Measurements from ENCODE around the gene NAGLU.

NAGLU gene

DNA sequence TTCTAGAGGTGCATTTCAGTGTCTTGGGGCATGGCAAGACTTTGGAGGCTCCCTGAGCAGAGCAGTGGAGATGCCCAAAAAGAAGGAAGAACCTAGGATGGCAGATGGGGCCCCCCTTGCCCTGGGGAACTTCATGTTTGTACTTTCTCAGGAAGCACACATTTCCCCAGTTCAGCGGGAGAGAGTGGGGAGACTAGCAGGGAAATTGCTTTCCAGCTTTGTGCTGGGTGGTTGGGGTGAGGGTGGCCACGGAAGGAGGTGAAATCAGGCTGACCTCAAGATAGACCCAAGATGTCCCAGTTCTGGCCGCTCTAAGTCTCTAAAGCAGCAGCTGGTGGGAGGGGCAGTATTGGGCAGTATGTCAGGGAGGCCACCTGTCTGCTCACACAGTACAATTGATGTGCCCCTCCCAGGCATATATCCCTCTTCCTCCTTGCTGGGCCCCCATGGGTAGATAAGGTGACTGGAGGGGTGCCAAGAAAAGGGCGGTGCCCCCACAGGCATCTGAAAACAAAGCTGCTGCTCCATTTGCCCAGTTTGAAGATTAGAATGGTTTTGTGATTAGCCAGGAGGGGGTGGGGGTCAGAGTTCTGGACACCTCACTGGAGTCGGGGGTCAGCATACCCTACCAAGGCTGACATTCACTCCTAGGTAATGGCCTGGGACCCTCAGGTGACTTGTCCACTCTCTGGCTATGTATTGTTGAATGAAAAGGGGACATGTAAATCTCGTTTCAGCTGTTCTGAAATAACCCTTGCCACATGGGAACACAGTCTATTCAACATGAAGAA lies 17.1 kb upstream of the NAGLU start:
- no peaks in the 10 kb centered on the region for H3K79me2 ChIP-seq (ENCODE audit: insufficient read depth, low read length)
- H3K9me2 ChIP-seq (replicated peaks; ENCODE audit: insufficient read depth, low read length) = no peaks in the 10 kb centered on the region
- H3K4me3 ChIP-seq (ENCODE audit: insufficient read depth, low read length, poor library complexity, severe bottlenecking) = no peak overlapping the region
- no peak for TF ChIP-seq EZH2phosphoT487 (conservative IDR thresholded peaks at IDR 0.05; ENCODE audit: low read length)
- TF ChIP-seq, protein P1, sequence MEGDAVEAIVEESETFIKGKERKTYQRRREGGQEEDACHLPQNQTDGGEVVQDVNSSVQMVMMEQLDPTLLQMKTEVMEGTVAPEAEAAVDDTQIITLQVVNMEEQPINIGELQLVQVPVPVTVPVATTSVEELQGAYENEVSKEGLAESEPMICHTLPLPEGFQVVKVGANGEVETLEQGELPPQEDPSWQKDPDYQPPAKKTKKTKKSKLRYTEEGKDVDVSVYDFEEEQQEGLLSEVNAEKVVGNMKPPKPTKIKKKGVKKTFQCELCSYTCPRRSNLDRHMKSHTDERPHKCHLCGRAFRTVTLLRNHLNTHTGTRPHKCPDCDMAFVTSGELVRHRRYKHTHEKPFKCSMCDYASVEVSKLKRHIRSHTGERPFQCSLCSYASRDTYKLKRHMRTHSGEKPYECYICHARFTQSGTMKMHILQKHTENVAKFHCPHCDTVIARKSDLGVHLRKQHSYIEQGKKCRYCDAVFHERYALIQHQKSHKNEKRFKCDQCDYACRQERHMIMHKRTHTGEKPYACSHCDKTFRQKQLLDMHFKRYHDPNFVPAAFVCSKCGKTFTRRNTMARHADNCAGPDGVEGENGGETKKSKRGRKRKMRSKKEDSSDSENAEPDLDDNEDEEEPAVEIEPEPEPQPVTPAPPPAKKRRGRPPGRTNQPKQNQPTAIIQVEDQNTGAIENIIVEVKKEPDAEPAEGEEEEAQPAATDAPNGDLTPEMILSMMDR (IDR thresholded peaks at IDR 0.05; ENCODE audit: insufficient read depth, low read length, poor library complexity, severe bottlenecking) = no peak
- H3K36me3 ChIP-seq (ENCODE audit: low read length) = no peaks in the 10 kb centered on the region
- H4K20me1 ChIP-seq (ENCODE audit: low read depth, low read length) = no peaks in the 10 kb centered on the region
- H3K9me3 ChIP-seq (ENCODE audit: insufficient read depth, low read length) = no peaks in the 10 kb centered on the region
- no peaks in the 10 kb centered on the region for H3F3A ChIP-seq (ENCODE audit: insufficient read depth)
- no peak overlapping the region for H3K27ac ChIP-seq (ENCODE audit: low read depth, low read length)
- no peak overlapping the region for H2AFZ ChIP-seq (ENCODE audit: low read depth, low read length, severe bottlenecking)
- no peaks in the 10 kb centered on the region for H3K27me3 ChIP-seq (ENCODE audit: low read length)
- no peak overlapping the region for H3K9ac ChIP-seq (ENCODE audit: low read length)
- H3K4me2 ChIP-seq (ENCODE audit: low read depth, low read length, poor library complexity, severe bottlenecking) = no peak overlapping the region

DNA sequence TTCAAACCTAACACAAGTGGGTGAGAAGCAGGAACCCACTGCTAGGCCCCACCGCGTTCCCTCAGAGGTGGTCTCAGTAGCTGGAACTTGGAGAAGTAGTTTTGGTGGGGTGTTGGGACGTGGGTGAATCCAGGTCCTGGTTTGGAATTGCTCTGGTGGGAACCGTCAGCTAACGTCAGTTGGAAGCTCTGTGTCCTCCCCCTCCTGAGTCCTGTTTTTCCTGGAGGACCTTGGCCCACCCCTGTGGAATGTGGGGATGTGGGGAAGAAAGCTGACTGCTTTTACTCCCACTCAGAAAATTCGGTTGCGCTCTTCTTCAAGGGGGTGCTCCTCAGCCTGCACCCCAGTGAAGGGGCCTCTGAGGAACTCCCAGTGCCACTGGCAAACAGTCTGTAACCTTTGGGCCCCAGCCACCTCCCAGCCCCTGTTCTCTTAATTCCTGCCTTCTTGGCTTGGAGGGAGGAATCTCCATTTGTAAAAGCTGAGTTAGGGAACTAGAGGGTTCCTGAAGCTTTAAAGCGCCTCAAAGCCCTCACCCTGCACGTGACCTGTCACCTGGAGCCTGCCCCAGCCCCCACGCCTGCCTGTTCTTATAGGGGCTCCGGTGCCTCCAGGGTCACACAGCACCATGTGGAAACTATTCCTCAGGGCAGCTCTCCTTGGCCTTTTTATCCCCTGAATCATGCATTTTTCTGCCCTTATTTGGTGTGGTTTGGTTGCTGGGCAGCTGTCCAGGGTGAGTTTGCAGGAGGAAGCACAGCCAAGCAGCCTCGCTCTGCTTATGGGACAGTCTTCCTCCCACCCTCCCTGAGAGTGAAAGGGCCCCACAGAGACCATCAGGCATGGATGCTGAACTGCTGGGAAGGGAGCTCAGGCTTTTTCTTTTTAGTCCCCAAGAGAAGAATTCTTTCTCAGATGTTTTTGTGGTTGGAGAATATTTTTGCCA lies 16.2 kb upstream of the NAGLU start:
- H3K27ac ChIP-seq (ENCODE audit: low read depth, low read length) = no peak overlapping the region
- no peaks in the 10 kb centered on the region for H3K27me3 ChIP-seq (ENCODE audit: low read length)
- no peaks in the 10 kb centered on the region for H3K79me2 ChIP-seq (ENCODE audit: insufficient read depth, low read length)
- TF ChIP-seq EZH2phosphoT487 (conservative IDR thresholded peaks at IDR 0.05; ENCODE audit: low read length) = no peak
- TF ChIP-seq, protein P1 (IDR thresholded peaks at IDR 0.05; ENCODE audit: insufficient read depth, low read length, poor library complexity, severe bottlenecking) = no peak
- H3K4me3 ChIP-seq (ENCODE audit: insufficient read depth, low read length, poor library complexity, severe bottlenecking) = no peak overlapping the region
- no peaks in the 10 kb centered on the region for H3K9me3 ChIP-seq (ENCODE audit: insufficient read depth, low read length)
- H3K36me3 ChIP-seq (ENCODE audit: low read length) = no peaks in the 10 kb centered on the region
- no peaks in the 10 kb centered on the region for H4K20me1 ChIP-seq (ENCODE audit: low read depth, low read length)
- H2AFZ ChIP-seq (ENCODE audit: low read depth, low read length, severe bottlenecking) = no peak overlapping the region
- no peak overlapping the region for H3K4me2 ChIP-seq (ENCODE audit: low read depth, low read length, poor library complexity, severe bottlenecking)
- H3K9ac ChIP-seq (ENCODE audit: low read length) = no peak overlapping the region
- H3F3A ChIP-seq (ENCODE audit: insufficient read depth) = no peaks in the 10 kb centered on the region
- H3K9me2 ChIP-seq (replicated peaks; ENCODE audit: insufficient read depth, low read length) = no peaks in the 10 kb centered on the region

DNA sequence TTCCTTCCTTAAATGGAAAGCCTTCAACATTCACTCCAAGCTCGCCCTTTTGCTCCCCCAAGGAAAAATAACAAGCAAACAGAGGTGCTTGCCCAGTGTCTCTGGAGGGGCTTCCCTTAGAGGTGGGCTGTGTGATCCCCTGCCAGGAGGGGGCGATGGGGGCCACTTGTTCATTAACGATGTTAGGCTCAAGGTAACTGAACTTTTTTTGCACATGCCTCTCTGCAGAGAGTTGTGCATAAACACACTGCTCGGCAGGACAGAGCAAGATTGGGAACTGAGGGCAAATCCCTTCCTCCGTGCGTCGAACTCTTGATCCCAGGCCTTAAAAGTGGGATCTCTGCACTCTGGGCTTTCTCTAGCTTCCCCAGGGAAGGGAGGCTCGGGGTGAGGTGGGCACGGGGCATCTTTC lies 15.5 kb upstream of the NAGLU start:
- H3K9ac ChIP-seq (ENCODE audit: low read length) = no peak overlapping the region
- no peak for TF ChIP-seq EZH2phosphoT487 (conservative IDR thresholded peaks at IDR 0.05; ENCODE audit: low read length)
- TF ChIP-seq, protein P1 (IDR thresholded peaks at IDR 0.05; ENCODE audit: insufficient read depth, low read length, poor library complexity, severe bottlenecking) = peak; percentile 14
- H3K4me3 ChIP-seq (ENCODE audit: insufficient read depth, low read length, poor library complexity, severe bottlenecking) = no peak overlapping the region
- H3K79me2 ChIP-seq (ENCODE audit: insufficient read depth, low read length) = no peaks in the 10 kb centered on the region
- H3K4me2 ChIP-seq (ENCODE audit: low read depth, low read length, poor library complexity, severe bottlenecking) = no peak overlapping the region
- H3K36me3 ChIP-seq (ENCODE audit: low read length) = no peaks in the 10 kb centered on the region
- H3K9me3 ChIP-seq (ENCODE audit: insufficient read depth, low read length) = no peaks in the 10 kb centered on the region
- H3K27ac ChIP-seq (ENCODE audit: low read depth, low read length) = no peak overlapping the region
- no peak overlapping the region for H2AFZ ChIP-seq (ENCODE audit: low read depth, low read length, severe bottlenecking)
- H3F3A ChIP-seq (ENCODE audit: insufficient read depth) = no peaks in the 10 kb centered on the region
- no peaks in the 10 kb centered on the region for H3K27me3 ChIP-seq (ENCODE audit: low read length)
- no peaks in the 10 kb centered on the region for H3K9me2 ChIP-seq (replicated peaks; ENCODE audit: insufficient read depth, low read length)
- no peaks in the 10 kb centered on the region for H4K20me1 ChIP-seq (ENCODE audit: low read depth, low read length)

All from SU-DHL-6 (cell line).